ENCODE data around the gene IL4I1. TPM values are rescaled to one million over a fixed set of nuclear protein-coding genes. Genes with fewer than 3 reads are reported as not detected.

Gene IL4I1
- polyA plus RNA-seq, 1 of the 3 experiments (the other 2 are of a cell fraction): 0.35 TPM

DNA sequence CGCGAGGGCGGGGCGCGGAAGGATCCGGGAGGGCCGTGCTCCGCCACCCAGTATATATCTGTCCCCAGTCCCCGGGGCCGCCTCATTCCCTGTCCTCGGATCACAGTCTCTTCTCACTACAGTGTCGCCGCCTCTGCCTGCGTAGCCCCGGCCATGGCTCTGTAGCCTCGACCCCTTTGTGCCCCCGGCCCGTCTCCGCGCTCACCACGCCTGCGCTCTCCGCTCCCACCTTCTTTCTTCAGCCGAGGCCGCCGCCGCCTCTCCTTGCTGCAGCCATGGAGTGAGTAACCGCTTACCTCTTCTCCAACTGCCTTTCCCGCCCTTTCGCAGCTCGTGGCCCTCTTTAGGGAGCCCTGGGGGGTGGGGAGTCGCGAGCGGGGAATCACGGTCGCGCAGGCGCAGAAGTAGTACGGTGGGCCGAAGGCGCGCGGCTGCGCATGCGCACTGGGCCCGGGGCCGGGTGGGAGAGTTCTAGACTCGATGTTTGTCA is 32.5 kb upstream of the IL4I1 start, which contains the start of the genes ATF5 and NUP62 (continued):
- TF ChIP-seq CHD2 (IDR thresholded peaks at IDR 0.05; ENCODE audit: low read length, partially characterized antibody): peak; percentile 8
- TF ChIP-seq RFX5 (IDR thresholded peaks at IDR 0.05; ENCODE audit: low read length): no peak
- TF ChIP-seq GATA2 (CRISPR knock-in tag; IDR thresholded peaks at IDR 0.05): no peak
- peak; percentile 89 for TF ChIP-seq NRF1 (IDR thresholded peaks at IDR 0.05; ENCODE audit: low read depth, low read length)
- TF ChIP-seq, protein P1, sequence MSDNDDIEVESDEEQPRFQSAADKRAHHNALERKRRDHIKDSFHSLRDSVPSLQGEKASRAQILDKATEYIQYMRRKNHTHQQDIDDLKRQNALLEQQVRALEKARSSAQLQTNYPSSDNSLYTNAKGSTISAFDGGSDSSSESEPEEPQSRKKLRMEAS (IDR thresholded peaks at IDR 0.05; ENCODE audit: low read depth): peak; percentile 87
- TF ChIP-seq, protein P2, sequence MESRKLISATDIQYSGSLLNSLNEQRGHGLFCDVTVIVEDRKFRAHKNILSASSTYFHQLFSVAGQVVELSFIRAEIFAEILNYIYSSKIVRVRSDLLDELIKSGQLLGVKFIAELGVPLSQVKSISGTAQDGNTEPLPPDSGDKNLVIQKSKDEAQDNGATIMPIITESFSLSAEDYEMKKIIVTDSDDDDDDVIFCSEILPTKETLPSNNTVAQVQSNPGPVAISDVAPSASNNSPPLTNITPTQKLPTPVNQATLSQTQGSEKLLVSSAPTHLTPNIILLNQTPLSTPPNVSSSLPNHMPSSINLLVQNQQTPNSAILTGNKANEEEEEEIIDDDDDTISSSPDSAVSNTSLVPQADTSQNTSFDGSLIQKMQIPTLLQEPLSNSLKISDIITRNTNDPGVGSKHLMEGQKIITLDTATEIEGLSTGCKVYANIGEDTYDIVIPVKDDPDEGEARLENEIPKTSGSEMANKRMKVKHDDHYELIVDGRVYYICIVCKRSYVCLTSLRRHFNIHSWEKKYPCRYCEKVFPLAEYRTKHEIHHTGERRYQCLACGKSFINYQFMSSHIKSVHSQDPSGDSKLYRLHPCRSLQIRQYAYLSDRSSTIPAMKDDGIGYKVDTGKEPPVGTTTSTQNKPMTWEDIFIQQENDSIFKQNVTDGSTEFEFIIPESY (IDR thresholded peaks at IDR 0.05; ENCODE audit: borderline replicate concordance, low read depth): no peak

DNA sequence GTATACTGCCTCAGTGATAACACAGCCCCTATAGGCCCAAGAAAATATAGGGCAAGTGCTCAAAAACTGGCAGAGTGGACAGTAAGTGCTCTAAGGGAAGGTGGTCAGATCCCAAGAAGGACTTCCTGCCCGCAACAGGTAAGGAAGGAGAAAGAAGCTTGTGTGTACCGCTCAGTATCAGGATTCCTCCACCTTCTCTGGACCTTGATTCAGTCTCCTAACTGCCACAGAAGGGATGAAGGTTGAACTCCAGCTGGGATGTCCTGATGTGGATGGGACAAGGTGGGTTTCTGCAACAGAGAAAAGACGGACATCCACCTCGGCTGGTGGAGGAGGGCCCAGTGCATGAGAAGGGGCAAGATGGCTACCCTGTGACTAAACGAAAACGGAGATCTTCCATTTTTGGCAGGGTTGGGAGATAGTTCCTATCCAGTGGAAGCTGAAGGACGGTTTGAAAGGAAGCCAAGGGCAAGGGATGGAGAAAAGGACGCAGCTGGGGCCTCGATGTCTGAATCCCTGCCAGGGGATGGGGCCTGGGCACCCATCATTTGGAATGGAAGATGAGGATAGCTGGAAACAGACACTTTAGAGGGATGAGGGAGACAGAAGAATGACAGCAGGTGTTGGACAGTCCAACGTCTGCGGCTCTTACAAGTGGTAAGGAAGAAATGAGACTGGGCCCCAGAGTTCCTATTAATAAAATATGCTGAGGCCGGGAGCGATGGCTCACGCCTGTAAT is 31.0 kb upstream of the IL4I1 start:
- peak overlapping the region in 1 of 2 experiments; percentile 94; a peak in 1 of 4 replicates for H3K27ac ChIP-seq (ENCODE audit: low read depth in 2 of 2, low read length in 1 of 2)
- H3K4me3 ChIP-seq (ENCODE audit: low read depth in 2 of 2, low read length in 1 of 2): peak overlapping the region in 1 of 2 experiments; percentile 100; a peak in 2 of 4 replicates
- no peaks in the 10 kb centered on the region for H3K9me3 ChIP-seq
- peaks cover 18% of the 10 kb centered on the region for H3F3A ChIP-seq (replicated peaks; ENCODE audit: insufficient read depth)
- peaks cover 22% of the 10 kb centered on the region; the same call in 1 of the 2 replicates for H4K20me1 ChIP-seq (ENCODE audit: insufficient read depth)
- H3K9me2 ChIP-seq: no peaks in the 10 kb centered on the region
- H3K4me1 ChIP-seq (ENCODE audit: control insufficient read depth in 1 of 2, insufficient read depth in 2 of 2, low read depth in 1 of 2, low read length in 1 of 2): peaks cover 7 to 10% of the 10 kb centered on the region in 2 experiments; a peak in 2 of 4 replicates
- H3K36me3 ChIP-seq (replicated peaks in 1 of 2; ENCODE audit: control insufficient read depth in 1 of 2, insufficient read depth in 2 of 2, low read length in 1 of 2): peaks cover 17 to 37% of the 10 kb centered on the region in 2 experiments
- peaks cover 66% of the 10 kb centered on the region for H3K79me2 ChIP-seq (ENCODE audit: insufficient read depth)
- H3K9ac ChIP-seq: peak overlapping the region; percentile 98; the same call in 1 of the 2 replicates
- ChIA-PET CTCF (interaction anchor here (1.0 to 3.5 kb wide), 5 partner anchors 9 to 37 kb away, joined by 3 to 23 read pairs (median 3); no protein-coding TSS in a partner anchor), POLR2A (no interaction called here)
- H3K27me3 ChIP-seq (ENCODE audit: insufficient read depth): no peaks in the 10 kb centered on the region
- peak overlapping the region; percentile 94 for H3K4me2 ChIP-seq
- 88% methylated on average over 14 of the region's 14 CpGs for WGBS (ENCODE audit: low lambda C conversion rate)
- no peak for TF ChIP-seq YY1 (IDR thresholded peaks at IDR 0.05; ENCODE audit: low read depth)
- TF ChIP-seq, protein P2 (IDR thresholded peaks at IDR 0.05; ENCODE audit: borderline replicate concordance, low read depth): no peak
- TF ChIP-seq RAD21 (IDR thresholded peaks at IDR 0.05; ENCODE audit: low read length): no peak
- TF ChIP-seq, protein P3, sequence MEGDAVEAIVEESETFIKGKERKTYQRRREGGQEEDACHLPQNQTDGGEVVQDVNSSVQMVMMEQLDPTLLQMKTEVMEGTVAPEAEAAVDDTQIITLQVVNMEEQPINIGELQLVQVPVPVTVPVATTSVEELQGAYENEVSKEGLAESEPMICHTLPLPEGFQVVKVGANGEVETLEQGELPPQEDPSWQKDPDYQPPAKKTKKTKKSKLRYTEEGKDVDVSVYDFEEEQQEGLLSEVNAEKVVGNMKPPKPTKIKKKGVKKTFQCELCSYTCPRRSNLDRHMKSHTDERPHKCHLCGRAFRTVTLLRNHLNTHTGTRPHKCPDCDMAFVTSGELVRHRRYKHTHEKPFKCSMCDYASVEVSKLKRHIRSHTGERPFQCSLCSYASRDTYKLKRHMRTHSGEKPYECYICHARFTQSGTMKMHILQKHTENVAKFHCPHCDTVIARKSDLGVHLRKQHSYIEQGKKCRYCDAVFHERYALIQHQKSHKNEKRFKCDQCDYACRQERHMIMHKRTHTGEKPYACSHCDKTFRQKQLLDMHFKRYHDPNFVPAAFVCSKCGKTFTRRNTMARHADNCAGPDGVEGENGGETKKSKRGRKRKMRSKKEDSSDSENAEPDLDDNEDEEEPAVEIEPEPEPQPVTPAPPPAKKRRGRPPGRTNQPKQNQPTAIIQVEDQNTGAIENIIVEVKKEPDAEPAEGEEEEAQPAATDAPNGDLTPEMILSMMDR (IDR thresholded peaks at IDR 0.05): no peak
- no peak for TF ChIP-seq NFIC (IDR thresholded peaks at IDR 0.05; ENCODE audit: borderline replicate concordance)
- no peak for TF ChIP-seq FOSL2 (IDR thresholded peaks at IDR 0.05; ENCODE audit: borderline replicate concordance, low read depth)
- no peak for TF ChIP-seq GABPA (IDR thresholded peaks at IDR 0.05; ENCODE audit: low read depth)
- no peak for TF ChIP-seq USF1 (IDR thresholded peaks at IDR 0.05; ENCODE audit: borderline replicate concordance, low read depth)
- TF ChIP-seq NRF1 (IDR thresholded peaks at IDR 0.05; ENCODE audit: low read depth, low read length): no peak
- no peak for TF ChIP-seq RXRA (IDR thresholded peaks at IDR 0.05; ENCODE audit: borderline replicate concordance, low read depth)
- TF ChIP-seq FOXJ3 (CRISPR knock-in tag; IDR thresholded peaks at IDR 0.05): no peak
- TF ChIP-seq POLR2AphosphoS5 (IDR thresholded peaks at IDR 0.05; ENCODE audit: low read depth, low read length): no peak
- TF ChIP-seq FOXM1 (IDR thresholded peaks at IDR 0.05; ENCODE audit: low read depth): no peak
- no peak for TF ChIP-seq MXI1 (IDR thresholded peaks at IDR 0.05; ENCODE audit: low read depth, low read length)
- no peak for TF ChIP-seq CHD2 (IDR thresholded peaks at IDR 0.05; ENCODE audit: low read length, partially characterized antibody)
- TF ChIP-seq, protein P1 (IDR thresholded peaks at IDR 0.05; ENCODE audit: low read depth): no peak
- no peak for TF ChIP-seq RFX5 (IDR thresholded peaks at IDR 0.05; ENCODE audit: low read length)
- TF ChIP-seq MEF2A (IDR thresholded peaks at IDR 0.05; ENCODE audit: borderline replicate concordance, low read depth): no peak
- TF ChIP-seq SIN3A (IDR thresholded peaks at IDR 0.05; ENCODE audit: borderline replicate concordance, low read depth, low read length): no peak
- no peak overlapping the region for H2AFZ ChIP-seq (ENCODE audit: low read depth)
- DNase-seq: no peak
